ENCODE data around the gene ZNF256.

ZNF256 gene

GRCh38 chr19:57947419-57948134 is at the start of gene ZNF256:
TSS of gene ZNF256 (minus strand) at chr19:57947706. CDS start at chr19:57947474, 232 bp downstream.
- peak; percentile 75 to 84 for DNase-seq (ENCODE audit: low read depth in 2 of 2)

GRCh38 chr19:57992841-57993240 is 45.3 kb upstream of the ZNF256 start:
- no peak for DNase-seq (ENCODE audit: low read depth in 2 of 2)

GRCh38 chr19:57978586-57979289 is 31.2 kb upstream of the ZNF256 start:
- no peak for DNase-seq (ENCODE audit: low read depth in 2 of 2)

GRCh38 chr19:57974434-57974833 is 26.9 kb upstream of the ZNF256 start, which contains the start of gene C19orf18:
TSS of gene C19orf18 (minus strand) at chr19:57974534. CDS start at chr19:57974432, 102 bp downstream.
- no peak for DNase-seq (ENCODE audit: low read depth in 2 of 2)

GRCh38 chr19:57964761-57965160 is 17.3 kb upstream of the ZNF256 start:
- no peak for DNase-seq (ENCODE audit: low read depth in 2 of 2)

GRCh38 chr19:57961785-57962184 is 14.3 kb upstream of the ZNF256 start:
- no peak for DNase-seq (ENCODE audit: low read depth in 2 of 2)

GRCh38 chr19:57954996-57955395 is 7.5 kb upstream of the ZNF256 start:
- no peak for DNase-seq (ENCODE audit: low read depth in 2 of 2)

GRCh38 chr19:57949702-57950101 is 2.2 kb upstream of the ZNF256 start:
- no peak for DNase-seq (ENCODE audit: low read depth in 2 of 2)

GRCh38 chr19:57949296-57949695 is 1.8 kb upstream of the ZNF256 start:
- no peak for DNase-seq (ENCODE audit: low read depth in 2 of 2)

- no peak for DNase-seq (ENCODE audit: low read depth in 2 of 2)
Observed at GRCh38 chr19:57947088-57947418, 453 bp downstream of the ZNF256 start.

- DNase-seq (ENCODE audit: low read depth in 2 of 2) = no peak
Observed at GRCh38 chr19:57946316-57946715, 1.2 kb downstream of the ZNF256 start.

- no peak for DNase-seq (ENCODE audit: low read depth in 2 of 2)
Observed at GRCh38 chr19:57941593-57941992, 5.9 kb downstream of the ZNF256 start.

- no peak for DNase-seq (ENCODE audit: low read depth in 2 of 2)
Observed at GRCh38 chr19:57935731-57936130, 11.8 kb downstream of the ZNF256 start.

GRCh38 chr19:57934820-57935665 is 12.5 kb downstream of the ZNF256 start, which contains the start of gene ZNF418:
TSS of gene ZNF418 (minus strand) at chr19:57935402. CDS start at chr19:57933822, 1,580 bp downstream.
- no peak for DNase-seq (ENCODE audit: low read depth in 2 of 2)

GRCh38 chr19:57927587-57927986 is 19.9 kb downstream of the ZNF256 start:
- DNase-seq (ENCODE audit: low read depth in 2 of 2) = no peak

- DNase-seq (ENCODE audit: low read depth in 2 of 2) = peak; percentile 59 to 69
Observed at GRCh38 chr19:57916168-57916995, 31.1 kb downstream of the ZNF256 start, which contains the start of gene ZNF417. TSS of gene ZNF417 (minus strand) at chr19:57916592. CDS start at chr19:57916411, 181 bp downstream.

- no peak for DNase-seq (ENCODE audit: low read depth in 2 of 2)
Observed at GRCh38 chr19:57914531-57914930, 33.0 kb downstream of the ZNF256 start.

GRCh38 chr19:57907394-57907793 is 40.1 kb downstream of the ZNF256 start:
- DNase-seq (ENCODE audit: low read depth in 2 of 2) = no peak

GRCh38 chr19:57905258-57905657 is 42.2 kb downstream of the ZNF256 start:
- no peak for DNase-seq (ENCODE audit: low read depth in 2 of 2)

GRCh38 chr19:57903618-57904184 is 43.8 kb downstream of the ZNF256 start:
- DNase-seq (ENCODE audit: low read depth in 2 of 2) = no peak

- no peak for DNase-seq (ENCODE audit: low read depth in 2 of 2)
Observed at GRCh38 chr19:57900311-57900710, 47.2 kb downstream of the ZNF256 start.
